Measurements from ENCODE around the gene CCDC69.
"Not testable (repeated sequence)": the region's sequence is repeated elsewhere in the genome, so short reads cannot be mapped to it uniquely, and the experiment has no call there.

Gene CCDC69

DNA sequence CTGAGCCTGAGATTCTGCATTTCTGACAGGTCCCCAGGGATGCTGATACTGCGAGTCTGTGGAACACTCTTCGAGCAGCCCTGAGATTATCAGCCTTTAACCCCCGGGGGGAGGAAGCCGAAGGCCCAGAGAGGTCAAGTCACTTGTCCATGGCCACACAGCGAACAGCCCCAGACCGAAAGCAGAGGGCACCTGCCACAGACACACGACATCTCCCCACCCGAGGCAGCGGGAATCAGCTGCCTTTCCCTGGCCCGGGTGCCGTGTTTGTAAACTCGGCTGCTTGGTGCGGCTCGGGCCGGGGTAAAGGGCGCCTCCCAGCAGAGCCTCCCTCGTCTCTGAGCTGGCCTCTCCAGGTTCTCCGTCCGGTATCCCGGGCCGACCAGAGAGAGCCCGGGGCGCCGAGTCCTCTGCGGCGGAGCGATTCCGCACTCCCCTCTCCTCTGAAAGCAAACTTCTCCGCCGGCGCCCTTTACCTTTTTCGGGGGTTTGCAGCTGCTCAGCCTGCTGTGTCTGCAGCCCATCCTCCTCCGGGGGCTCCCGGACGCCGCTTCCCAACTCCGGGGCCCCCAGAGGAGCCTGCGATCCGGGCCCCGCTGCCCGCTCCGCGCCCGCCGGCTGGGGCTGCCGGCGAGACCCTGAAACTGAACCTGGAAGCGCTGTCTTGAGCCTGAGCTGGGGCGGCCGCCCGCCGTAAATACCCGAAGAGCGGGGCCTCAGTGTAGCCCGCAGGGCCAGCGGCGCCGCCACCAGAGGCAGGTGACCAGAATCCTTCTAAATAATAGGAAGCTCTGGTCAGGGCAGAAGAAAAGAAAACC is at the start of gene CCDC69:
TSS of gene CCDC69 (minus strand) at position 646 of the 818 bp plus-strand sequence. CDS start at position 524, 122 bp downstream.
- in situ Hi-C loops (cut with MboI; ENCODE audit: low sequenced_read_pairs) = no loop called here

GRCh38 chr5:151271336-151271735 is 47.4 kb upstream of the CCDC69 start:
- in situ Hi-C loops (cut with MboI; ENCODE audit: low sequenced_read_pairs) = no loop called here

DNA sequence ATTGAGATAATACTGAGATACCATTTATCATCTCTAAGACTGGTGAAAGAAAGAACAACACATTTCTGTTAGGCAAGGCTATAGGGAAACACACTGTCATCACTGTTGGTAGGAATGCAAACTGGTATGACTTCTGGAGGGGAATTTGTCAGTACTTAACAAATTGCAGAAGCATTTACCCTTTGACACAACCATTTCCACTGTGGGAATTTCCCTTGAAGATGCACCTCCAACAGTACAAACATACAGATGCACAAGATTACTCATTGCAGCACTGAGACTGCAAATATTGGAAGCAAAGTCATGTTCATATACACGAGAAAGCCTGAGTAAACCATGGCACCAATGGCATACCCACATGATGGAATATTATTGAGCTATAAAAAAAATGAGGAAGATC is 46.7 kb upstream of the CCDC69 start:
- in situ Hi-C loops (cut with MboI; ENCODE audit: low sequenced_read_pairs) = no loop called here

GRCh38 chr5:151267491-151268260 is 43.8 kb upstream of the CCDC69 start:
- in situ Hi-C loops (cut with MboI; ENCODE audit: low sequenced_read_pairs) = no loop called here

GRCh38 chr5:151264113-151264512 is 40.2 kb upstream of the CCDC69 start:
- in situ Hi-C loops (cut with MboI; ENCODE audit: low sequenced_read_pairs) = no loop called here

GRCh38 chr5:151262532-151262931 is 38.6 kb upstream of the CCDC69 start:
- in situ Hi-C loops (cut with MboI; ENCODE audit: low sequenced_read_pairs) = no loop called here

DNA sequence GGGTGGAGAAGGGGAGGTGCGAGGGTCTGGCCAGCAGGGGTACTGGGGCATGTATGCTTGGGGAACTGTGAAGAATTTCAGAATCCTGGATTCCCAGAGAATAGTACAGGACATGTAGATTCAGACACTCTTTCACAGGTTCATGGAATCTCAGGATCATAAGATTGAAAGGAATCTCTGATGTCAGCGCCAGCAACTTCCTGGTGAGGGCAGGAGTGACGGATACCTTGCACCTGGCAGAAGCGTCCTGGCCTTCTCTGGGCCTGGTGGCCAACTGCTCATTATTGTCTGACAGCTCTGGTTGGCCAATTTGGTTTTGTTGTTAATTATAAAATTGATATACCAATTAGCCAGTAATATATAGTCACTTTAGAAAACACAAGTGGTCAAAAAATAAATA is 36.0 kb upstream of the CCDC69 start:
- in situ Hi-C loops (cut with MboI; ENCODE audit: low sequenced_read_pairs) = no loop called here

DNA sequence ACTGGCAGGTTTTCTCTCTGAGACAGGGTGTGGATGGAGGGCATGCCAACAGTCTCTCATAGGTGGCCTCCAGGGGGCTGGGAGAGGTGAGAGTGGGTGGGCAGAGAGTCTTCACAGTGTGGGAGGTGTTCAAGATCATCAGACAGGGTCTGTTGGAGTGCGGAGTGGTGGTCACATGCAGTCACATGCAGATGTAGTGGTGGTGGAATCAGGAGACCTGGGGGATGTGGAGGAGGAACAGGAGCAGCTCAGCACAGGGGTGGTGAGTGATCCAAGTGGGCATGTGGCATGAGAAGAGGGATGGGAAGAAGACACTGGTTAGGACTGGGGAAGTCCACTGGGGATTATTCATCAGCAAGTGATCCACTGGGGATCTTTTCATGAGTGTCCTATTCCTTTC is 34.9 kb upstream of the CCDC69 start:
- in situ Hi-C loops (cut with MboI; ENCODE audit: low sequenced_read_pairs) = no loop called here

DNA sequence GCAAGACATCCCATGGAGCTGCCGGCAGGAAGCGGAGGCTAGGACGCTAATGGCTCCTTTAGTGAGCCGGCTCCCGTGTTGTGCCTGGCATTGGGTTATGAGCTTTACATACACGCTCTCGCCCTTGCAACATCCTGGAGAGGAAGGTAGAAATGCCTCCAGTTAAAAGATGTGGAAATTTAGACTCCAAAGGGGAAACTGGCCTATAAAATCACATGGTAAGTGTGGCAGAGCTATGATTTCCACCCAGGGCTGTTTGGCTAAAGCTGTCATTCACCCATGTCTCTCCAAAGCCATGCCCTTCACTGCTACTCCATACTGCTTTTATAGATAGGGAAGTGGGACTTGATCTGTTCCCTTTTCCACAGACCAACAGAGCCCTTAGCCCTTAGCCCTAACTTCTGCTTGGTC is 34.3 kb upstream of the CCDC69 start:
- in situ Hi-C loops (cut with MboI; ENCODE audit: low sequenced_read_pairs) = no loop called here

DNA sequence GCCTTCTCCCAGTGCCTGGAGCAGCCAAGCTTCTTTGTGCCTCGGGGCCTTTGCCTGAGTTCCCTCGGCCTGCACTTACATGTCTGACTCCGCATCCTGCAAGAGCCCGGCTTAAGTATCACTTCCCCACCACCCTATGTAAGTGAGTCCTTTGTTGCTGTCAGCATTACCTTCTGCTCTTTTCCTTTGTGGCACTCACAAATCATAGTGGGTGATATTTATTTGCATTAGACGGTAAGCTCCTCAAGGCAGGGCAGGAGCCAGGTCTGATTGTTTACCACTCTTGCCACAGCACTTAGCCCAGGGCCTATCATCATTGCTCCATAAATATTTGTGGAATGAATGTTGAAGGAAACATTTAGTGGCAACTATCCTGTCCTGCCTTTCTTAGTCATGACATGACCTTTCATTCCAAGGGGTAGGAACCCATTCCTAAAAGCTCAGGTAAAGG is 33.9 kb upstream of the CCDC69 start:
- in situ Hi-C loops (cut with MboI; ENCODE audit: low sequenced_read_pairs) = no loop called here

DNA sequence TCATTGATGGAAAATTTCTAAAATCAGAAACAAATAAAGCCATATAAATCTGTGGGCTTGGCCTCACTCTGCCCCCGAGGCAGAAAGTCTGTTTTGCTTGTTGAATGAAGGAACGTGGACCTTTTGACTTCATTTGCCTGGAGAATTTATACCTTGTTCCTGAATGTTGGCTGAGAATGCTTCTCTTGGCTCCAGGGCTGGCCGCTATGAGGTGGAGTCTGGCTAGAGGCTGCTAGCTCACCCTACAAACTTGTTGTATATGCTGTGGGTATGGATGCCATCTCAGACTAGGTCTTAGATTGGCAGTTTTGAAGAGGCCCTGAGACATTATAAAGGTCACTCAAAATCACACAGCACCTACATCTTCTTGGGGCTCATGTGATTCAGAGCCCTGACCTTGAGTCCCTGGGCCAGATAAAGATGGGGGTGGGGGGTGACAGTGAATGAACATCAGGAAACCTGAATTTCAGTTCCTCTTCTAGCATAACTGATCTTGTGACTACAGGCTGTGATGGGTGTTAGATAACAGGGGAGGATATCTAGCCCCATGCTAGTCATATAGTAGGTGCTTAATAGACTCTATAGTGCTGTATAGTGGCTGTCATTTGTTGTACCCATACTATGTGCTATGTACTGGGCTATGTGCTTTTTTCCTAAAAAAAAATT is 31.9 kb upstream of the CCDC69 start:
- in situ Hi-C loops (cut with MboI; ENCODE audit: low sequenced_read_pairs) = no loop called here

DNA sequence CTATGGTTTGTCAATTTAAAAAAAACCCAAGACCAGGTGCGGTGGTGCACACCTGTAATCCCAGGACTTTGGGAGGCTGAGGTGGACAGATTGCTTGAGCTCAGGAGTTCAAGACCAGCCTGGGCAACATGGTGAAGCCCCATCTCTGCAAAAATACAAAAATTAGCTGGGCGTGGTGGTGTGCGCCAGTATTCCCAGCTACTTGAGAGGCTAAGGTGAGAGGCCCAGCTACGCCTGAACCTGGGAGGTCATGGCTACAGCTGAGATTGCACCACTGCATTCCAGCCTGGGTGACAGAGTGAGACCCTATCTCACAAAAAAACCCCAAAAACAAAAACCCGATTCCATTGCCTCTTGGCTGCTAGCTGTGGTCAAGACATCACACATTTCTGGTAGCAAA is 31.1 kb upstream of the CCDC69 start:
- in situ Hi-C loops (cut with MboI; ENCODE audit: low sequenced_read_pairs) = not testable (repeated sequence)

DNA sequence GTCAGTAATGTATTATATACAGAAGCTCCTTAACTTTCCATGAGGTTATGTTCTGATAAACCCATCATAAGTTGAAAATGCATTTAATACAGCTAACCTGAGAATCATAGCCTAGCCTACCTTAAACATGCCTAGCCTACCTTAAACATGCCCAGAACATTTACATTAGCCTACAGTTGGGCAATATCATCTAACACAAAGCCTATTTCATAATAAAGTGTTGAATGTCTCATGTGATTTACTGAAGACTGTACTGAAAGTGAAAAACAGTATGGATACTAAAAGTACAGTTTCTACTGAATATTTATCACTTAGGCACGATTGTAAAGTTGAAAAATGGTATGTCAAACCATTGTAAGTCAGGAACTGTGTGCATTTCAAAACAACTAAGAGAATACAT is 30.7 kb upstream of the CCDC69 start:
- in situ Hi-C loops (cut with MboI; ENCODE audit: low sequenced_read_pairs) = no loop called here

- in situ Hi-C loops (cut with MboI; ENCODE audit: low sequenced_read_pairs) = no loop called here
Measured at GRCh38 chr5:151253605-151253950, 29.7 kb upstream of the CCDC69 start.

GRCh38 chr5:151252762-151253604 is 29.1 kb upstream of the CCDC69 start, which contains the start of gene GM2A:
Gene GM2A (plus strand): TSS chr5:151253185. CDS start chr5:151253217, 32 bp downstream.
- in situ Hi-C loops (cut with MboI; ENCODE audit: low sequenced_read_pairs) = no loop called here

GRCh38 chr5:151251621-151252020 is 27.7 kb upstream of the CCDC69 start:
- in situ Hi-C loops (cut with MboI; ENCODE audit: low sequenced_read_pairs) = no loop called here

GRCh38 chr5:151251001-151251551 is 27.2 kb upstream of the CCDC69 start:
- in situ Hi-C loops (cut with MboI; ENCODE audit: low sequenced_read_pairs) = no loop called here

DNA sequence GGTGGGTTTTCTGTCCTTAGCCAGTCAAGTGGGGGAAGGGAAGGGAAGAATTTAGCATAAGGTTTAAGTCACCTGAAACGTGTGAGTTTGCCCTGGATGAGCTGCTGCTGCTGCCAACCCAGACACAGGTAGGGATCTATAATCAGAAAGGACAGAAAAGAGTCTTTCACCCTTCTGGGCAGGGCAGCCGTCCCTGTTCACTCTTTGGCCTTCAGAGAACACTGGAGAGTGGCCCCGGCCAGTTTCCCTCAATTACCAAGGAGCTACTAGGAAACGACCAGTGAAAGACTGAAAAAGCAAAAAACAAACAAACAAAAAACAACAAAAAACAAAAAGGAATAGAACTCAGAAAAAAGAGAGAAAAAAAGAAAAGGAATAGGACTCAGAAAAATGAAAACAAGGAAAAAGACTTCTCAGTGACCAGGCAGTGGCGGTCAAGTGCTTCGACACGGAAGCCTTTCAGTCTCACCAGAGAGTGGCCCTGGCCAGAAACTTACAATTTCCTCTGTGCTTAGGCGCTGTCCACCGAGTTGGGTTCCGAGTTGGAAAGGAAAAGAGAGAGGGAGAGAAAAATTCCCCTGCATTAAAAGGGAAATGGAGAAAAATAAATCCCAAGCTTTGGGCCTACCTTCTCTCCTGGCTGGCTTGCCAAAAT is 26.6 kb upstream of the CCDC69 start:
- in situ Hi-C loops (cut with MboI; ENCODE audit: low sequenced_read_pairs) = no loop called here

DNA sequence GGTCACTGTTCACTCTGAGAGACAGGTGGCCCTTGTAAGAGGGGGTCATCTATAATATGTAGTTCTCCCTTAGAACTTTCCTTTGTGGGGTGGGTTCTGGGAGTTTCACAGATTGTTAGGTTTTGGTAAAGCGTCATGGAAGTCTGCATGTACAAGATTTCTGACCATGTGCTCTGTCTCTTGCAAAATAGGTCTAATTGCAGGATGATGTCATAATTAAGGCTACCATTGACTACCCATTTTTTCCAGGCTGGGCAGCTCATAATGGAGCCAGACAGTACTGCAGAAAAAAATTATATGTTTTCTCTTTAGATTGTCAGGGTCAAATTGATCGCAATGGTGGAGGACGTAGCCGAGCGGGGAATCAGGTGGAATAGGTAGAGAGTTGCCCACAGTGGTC is 25.4 kb upstream of the CCDC69 start:
- in situ Hi-C loops (cut with MboI; ENCODE audit: low sequenced_read_pairs) = no loop called here

GRCh38 chr5:151248651-151249050 is 24.8 kb upstream of the CCDC69 start:
- in situ Hi-C loops (cut with MboI; ENCODE audit: low sequenced_read_pairs) = no loop called here

Measured in HL-60/S4 treated with phorbol 12-myristate 13-acetate at 8.2 ng/mL for 4 days and 3 days (cell line).